Endothelial cell (in vitro differentiated cells): Measurements from ENCODE around the gene JAKMIP3. TPM values are rescaled to one million over a fixed set of nuclear protein-coding genes. Genes with fewer than 3 reads are reported as not detected.

Experiments
- DNase-seq: peaks from one replicate; pipeline ENCODE4 v3.0.0; 2021; ENCODE audit warnings: low spot score
- H3K27ac Mint-ChIP-seq: one replicate; pipeline ENCODE4 v1.8.0; 2021; ENCODE audit warnings: mixed read lengths, inconsistent platforms; ENCODE audit not compliant: unreplicated experiment
- H3K27me3 Mint-ChIP-seq: one replicate; pipeline ENCODE4 v1.8.0; 2021; ENCODE audit warnings: mild to moderate bottlenecking, moderate library complexity, mixed read lengths, inconsistent platforms; ENCODE audit not compliant: unreplicated experiment
- H3K36me3 Mint-ChIP-seq: one replicate; pipeline ENCODE4 v1.8.0; 2021; ENCODE audit warnings: mild to moderate bottlenecking, low read depth, mixed read lengths, inconsistent platforms; ENCODE audit not compliant: unreplicated experiment
- H3K4me1 Mint-ChIP-seq: one replicate; pipeline ENCODE4 v1.8.0; 2021; ENCODE audit warnings: mild to moderate bottlenecking, mixed read lengths, inconsistent platforms; ENCODE audit not compliant: unreplicated experiment
- H3K4me3 Mint-ChIP-seq: one replicate; pipeline ENCODE4 v1.8.0; 2021; ENCODE audit warnings: mild to moderate bottlenecking, mixed read lengths, inconsistent platforms; ENCODE audit not compliant: unreplicated experiment
- H3K9me3 Mint-ChIP-seq: one replicate; pipeline ENCODE4 v1.8.0; 2021; ENCODE audit warnings: mixed read lengths, inconsistent platforms; ENCODE audit not compliant: unreplicated experiment
- total RNA-seq: library from RNA; stranded (reverse); fragmentation: NEBNext Ultra II Directional; extraction: Animal tissue kit (Norgen Biotek cat#: 25700); gene quantifications from one replicate; pipeline ENCODE4 v1.2.1, GENCODE V29; 2021; ENCODE audit not compliant: unreplicated experiment
- TF ChIP-seq, protein P1 (sequence below): fragments of 200-600 bp; sonication (generic); IDR thresholded peaks from one replicate; pipeline ENCODE4 v1.5.0; 2021; ENCODE audit warnings: antibody characterized with exemption; ENCODE audit not compliant: unreplicated experiment

The JAKMIP3 gene
- total RNA-seq, 1 donor from 2014 or later, result 0.05 TPM

DNA sequence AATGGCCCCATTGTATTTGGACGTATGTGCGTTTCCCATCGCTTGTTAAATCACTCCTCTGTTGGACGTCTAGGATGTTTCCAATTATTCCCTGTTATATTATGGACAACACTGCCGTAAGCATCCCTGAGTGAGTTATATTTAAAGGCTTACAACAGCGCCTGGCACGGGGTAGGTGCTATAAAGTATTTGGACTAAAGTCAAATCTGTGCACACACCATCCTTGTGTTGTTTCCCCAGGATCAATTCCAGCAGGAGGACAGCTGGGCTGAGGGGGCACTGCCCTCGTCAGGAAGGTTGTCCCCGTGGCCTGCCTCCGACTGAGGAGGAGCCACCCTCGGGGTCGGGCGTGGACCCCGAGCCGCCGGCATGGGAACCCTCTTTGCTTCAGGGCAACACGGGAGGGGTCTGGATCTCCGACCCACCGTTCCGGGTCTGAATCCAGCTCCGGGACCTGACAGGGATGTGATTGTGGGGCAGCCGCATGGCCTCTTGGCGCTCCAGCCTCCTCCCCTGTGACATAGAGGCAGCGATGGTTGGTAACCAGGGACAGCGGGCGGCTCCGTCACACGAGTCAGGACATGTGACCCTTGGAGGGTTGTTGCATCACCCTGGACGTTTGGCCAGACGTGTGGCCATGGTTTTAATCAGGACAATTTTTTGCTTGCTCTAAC, 1.5 kb upstream of the JAKMIP3 start:
- H3K27me3 Mint-ChIP-seq, result peaks cover 3% of the 10 kb centered on the region
- H3K9me3 Mint-ChIP-seq, result no peaks in the 10 kb centered on the region
- no peaks in the 10 kb centered on the region for H3K36me3 Mint-ChIP-seq
- H3K27ac Mint-ChIP-seq, result no peak overlapping the region
- TF ChIP-seq, protein P1, sequence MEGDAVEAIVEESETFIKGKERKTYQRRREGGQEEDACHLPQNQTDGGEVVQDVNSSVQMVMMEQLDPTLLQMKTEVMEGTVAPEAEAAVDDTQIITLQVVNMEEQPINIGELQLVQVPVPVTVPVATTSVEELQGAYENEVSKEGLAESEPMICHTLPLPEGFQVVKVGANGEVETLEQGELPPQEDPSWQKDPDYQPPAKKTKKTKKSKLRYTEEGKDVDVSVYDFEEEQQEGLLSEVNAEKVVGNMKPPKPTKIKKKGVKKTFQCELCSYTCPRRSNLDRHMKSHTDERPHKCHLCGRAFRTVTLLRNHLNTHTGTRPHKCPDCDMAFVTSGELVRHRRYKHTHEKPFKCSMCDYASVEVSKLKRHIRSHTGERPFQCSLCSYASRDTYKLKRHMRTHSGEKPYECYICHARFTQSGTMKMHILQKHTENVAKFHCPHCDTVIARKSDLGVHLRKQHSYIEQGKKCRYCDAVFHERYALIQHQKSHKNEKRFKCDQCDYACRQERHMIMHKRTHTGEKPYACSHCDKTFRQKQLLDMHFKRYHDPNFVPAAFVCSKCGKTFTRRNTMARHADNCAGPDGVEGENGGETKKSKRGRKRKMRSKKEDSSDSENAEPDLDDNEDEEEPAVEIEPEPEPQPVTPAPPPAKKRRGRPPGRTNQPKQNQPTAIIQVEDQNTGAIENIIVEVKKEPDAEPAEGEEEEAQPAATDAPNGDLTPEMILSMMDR, result no peak
- peaks cover 4% of the 10 kb centered on the region for H3K4me1 Mint-ChIP-seq
- H3K4me3 Mint-ChIP-seq, result no peak overlapping the region
- no peak for DNase-seq

DNA sequence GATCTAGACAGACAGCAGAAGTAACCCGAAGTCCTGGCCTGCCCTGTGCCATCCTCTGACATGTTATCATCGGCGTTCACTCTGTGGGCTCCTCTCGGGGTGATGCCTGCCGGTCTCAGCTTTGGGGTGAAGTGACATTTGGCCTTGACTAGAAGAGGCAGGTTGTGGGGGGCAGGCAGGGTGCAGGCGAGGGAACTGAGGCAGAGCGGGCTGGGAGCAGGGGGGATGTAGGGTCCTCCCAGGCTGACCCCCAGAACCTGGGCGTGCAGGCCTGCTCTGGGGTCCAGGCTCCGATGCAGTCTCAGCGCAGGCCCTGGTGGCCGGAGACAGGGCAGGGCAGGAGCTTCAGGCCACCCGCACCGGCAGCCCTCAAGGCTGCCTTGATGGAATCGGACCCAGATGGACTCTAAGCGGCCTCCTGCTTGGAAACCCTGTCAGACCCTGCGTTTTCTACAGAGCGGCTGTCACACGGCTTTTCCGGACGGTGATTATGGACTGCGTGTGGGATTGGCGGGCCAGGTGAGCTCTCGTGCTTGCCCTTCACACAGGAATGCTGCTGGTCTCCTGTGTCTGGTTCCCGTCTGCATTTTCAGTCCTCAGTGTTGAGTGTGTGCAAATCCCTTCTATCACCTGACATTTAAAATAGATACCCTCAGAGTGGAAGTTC, 842 bp upstream of the JAKMIP3 start:
- H3K27me3 Mint-ChIP-seq, result peaks cover 3% of the 10 kb centered on the region
- H3K4me1 Mint-ChIP-seq, result peaks cover 4% of the 10 kb centered on the region
- TF ChIP-seq, protein P1, result no peak
- H3K9me3 Mint-ChIP-seq, result no peaks in the 10 kb centered on the region
- no peak for DNase-seq
- no peaks in the 10 kb centered on the region for H3K36me3 Mint-ChIP-seq
- H3K4me3 Mint-ChIP-seq, result no peak overlapping the region
- H3K27ac Mint-ChIP-seq, result no peak overlapping the region

DNA sequence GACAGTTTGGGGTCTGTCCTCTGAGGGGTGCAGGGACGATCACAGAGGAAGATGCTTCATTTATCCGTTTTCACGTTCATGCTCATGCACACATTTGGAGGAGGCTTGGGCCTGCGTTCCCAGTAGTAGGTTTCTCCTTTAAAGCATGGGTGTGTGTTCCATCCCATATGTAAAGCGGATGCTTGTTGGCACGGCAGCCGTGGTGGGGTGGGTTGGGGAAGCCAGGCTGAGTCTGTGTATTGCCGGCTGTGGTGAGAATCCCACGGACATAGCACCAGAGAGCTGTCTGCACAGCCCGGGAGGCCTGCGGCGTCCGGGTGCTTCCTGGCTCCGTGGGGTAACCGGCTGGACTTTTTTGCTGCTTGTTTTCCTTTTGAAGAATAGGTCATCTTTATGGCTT, 440 bp downstream of the JAKMIP3 start:
- no peak overlapping the region for H3K27ac Mint-ChIP-seq
- H3K9me3 Mint-ChIP-seq, result no peaks in the 10 kb centered on the region
- H3K4me1 Mint-ChIP-seq, result peaks cover 4% of the 10 kb centered on the region
- TF ChIP-seq, protein P1, result no peak
- H3K36me3 Mint-ChIP-seq, result no peaks in the 10 kb centered on the region
- H3K27me3 Mint-ChIP-seq, result peaks cover 3% of the 10 kb centered on the region
- peak overlapping the region; percentile 21 for H3K4me3 Mint-ChIP-seq
- DNase-seq, result no peak

DNA sequence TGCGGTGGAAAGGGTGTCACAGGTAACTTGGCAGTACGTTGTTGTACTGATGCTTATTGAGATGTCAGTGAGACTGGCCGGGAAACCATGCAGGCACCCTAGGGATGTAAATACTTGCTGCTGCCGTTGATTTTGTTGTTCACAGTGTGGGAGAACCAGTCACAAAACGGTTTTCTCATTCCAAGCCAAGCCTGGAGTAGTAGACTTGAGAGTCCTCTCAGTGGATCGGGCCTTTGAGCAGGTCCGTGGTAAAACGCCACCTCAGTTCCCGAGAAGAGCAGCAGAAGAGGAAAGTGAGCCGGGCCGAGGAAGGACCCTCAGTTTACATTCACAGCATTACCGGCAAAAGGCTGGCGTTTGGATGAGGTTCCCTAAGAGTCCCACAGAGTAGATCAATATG, 1.1 kb downstream of the JAKMIP3 start:
- Mint-ChIP-seq H3K27ac (no peak overlapping the region), H3K9me3 (no peaks in the 10 kb centered on the region), H3K4me3 (no peak overlapping the region), H3K27me3 (peaks cover 2% of the 10 kb centered on the region), H3K4me1 (peaks cover 4% of the 10 kb centered on the region), H3K36me3 (no peaks in the 10 kb centered on the region)
- TF ChIP-seq, protein P1, result no peak
- DNase-seq, result no peak

DNA sequence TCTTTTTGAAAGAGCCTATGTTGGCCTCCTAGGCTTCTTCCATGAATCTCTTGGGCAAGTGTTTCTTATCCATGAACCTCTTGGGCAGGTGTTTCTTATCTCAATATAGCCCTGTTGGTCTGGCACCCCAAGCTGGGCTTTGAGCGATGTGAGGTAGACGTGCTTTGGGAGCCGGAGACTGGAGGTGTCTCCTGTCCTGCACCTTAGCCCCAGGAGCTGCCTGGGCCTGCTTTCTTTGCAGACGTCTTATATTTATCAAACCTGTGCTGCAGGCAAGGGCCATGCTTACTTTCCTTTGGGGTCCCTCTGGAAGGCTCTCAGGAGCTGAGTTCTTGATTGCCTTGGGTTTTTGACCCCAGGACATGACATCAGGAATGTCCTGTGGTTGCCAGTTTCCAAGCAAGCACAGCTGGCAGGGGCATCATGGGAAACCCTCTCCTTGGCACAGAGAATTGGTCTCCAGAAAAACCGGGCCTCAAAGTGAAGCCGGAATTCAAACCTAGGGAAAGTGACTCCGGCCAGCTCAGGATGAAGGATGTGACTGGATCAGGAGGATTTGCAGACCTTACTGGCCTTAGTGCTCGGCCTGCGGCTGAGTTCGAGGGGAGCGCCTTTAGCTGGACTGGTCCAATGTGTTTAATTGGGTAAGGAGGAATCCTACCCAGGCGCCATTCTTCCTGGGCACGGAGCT, 2.8 kb downstream of the JAKMIP3 start:
- TF ChIP-seq, protein P1, result no peak
- peaks cover 4% of the 10 kb centered on the region for H3K4me1 Mint-ChIP-seq
- no peaks in the 10 kb centered on the region for H3K9me3 Mint-ChIP-seq
- no peak overlapping the region for H3K27ac Mint-ChIP-seq
- H3K4me3 Mint-ChIP-seq, result no peak overlapping the region
- H3K27me3 Mint-ChIP-seq, result no peaks in the 10 kb centered on the region
- H3K36me3 Mint-ChIP-seq, result no peaks in the 10 kb centered on the region
- no peak for DNase-seq
